ENCODE results near the gene POLR2H. TPM values are rescaled to one million over a fixed set of nuclear protein-coding genes. Genes with fewer than 3 reads are reported as not detected.

Gene POLR2H
- total and polyA plus RNA-seq, 2 donors from 2014 or later, result 82.0 to 157 TPM

- peaks cover 0 to 6% (median 4%) of the 10 kb centered on the region in 3 donors for H3K4me1 ChIP-seq (ENCODE audit: control insufficient read depth in 2 of 3, insufficient read depth in 2 of 3, low read depth in 1 of 3, low read length in 3 of 3)
- TF ChIP-seq CTCF (IDR thresholded peaks at IDR 0.05; ENCODE audit: borderline replicate concordance, extremely low read depth, insufficient read depth), result no peak
- intact Hi-C loops (cut with DNase I), result loop anchor here (10.0 kb wide), 1 partner anchor 90 kb away; no protein-coding TSS in a partner anchor
- DNase-seq (no peak), FAIRE-seq (no peak)
- H3K9ac ChIP-seq (ENCODE audit: low read length in 3 of 3), result no peak overlapping the region
- no peak overlapping the region for H3K27ac ChIP-seq (ENCODE audit: low read depth in 2 of 2, low read length in 2 of 2)
- no peaks in the 10 kb centered on the region for H3K9me3 ChIP-seq (ENCODE audit: control insufficient read depth in 2 of 3, insufficient read depth in 1 of 3, low read length in 3 of 3)
- no peaks in the 10 kb centered on the region for H3K27me3 ChIP-seq (ENCODE audit: control insufficient read depth, insufficient read depth, low read length)
- no peaks in the 10 kb centered on the region for H3K36me3 ChIP-seq (ENCODE audit: control insufficient read depth in 2 of 3, insufficient read depth in 3 of 3, low read length in 3 of 3)
- H3K4me3 ChIP-seq (ENCODE audit: low read length in 3 of 3), result no peak overlapping the region
Measured at GRCh38 chr3:184415203-184415490, 53.6 kb downstream of the POLR2H start.

- FAIRE-seq, result no peak
Measured at GRCh38 chr3:184417619-184418327, 56.3 kb downstream of the POLR2H start.

More at GRCh38 chr3:184417619-184418327, 56.3 kb downstream of the POLR2H start:
- no peak overlapping the region for H3K27ac ChIP-seq (ENCODE audit: low read depth in 2 of 2, low read length in 2 of 2)
- H3K9ac ChIP-seq (ENCODE audit: low read length in 3 of 3), result no peak overlapping the region
- peak; percentile 50 to 87 (median 60) for DNase-seq
- TF ChIP-seq CTCF (IDR thresholded peaks at IDR 0.05; ENCODE audit: borderline replicate concordance, extremely low read depth, insufficient read depth), result peak; percentile 88
- no peaks in the 10 kb centered on the region for H3K27me3 ChIP-seq (ENCODE audit: control insufficient read depth, insufficient read depth, low read length)
- H3K36me3 ChIP-seq (ENCODE audit: control insufficient read depth in 2 of 3, insufficient read depth in 3 of 3, low read length in 3 of 3), result no peaks in the 10 kb centered on the region
- H3K4me3 ChIP-seq (ENCODE audit: low read length in 3 of 3), result no peak overlapping the region
- intact Hi-C loops (cut with DNase I), result loop anchor here (10.0 kb wide), 1 partner anchor 87 kb away; no protein-coding TSS in a partner anchor
- no peaks in the 10 kb centered on the region for H3K9me3 ChIP-seq (ENCODE audit: control insufficient read depth in 2 of 3, insufficient read depth in 1 of 3, low read length in 3 of 3)
- peaks cover 0 to 6% (median 4%) of the 10 kb centered on the region in 3 donors for H3K4me1 ChIP-seq (ENCODE audit: control insufficient read depth in 2 of 3, insufficient read depth in 2 of 3, low read depth in 1 of 3, low read length in 3 of 3)

Other genes starting within 250 kb of the POLR2H start
- gene EIF2B5, start 226.4 kb upstream of the POLR2H start, total RNA-seq, result 36.9 TPM
- 37.0 TPM for gene EIF2B5, start 226.4 kb upstream of the POLR2H start, polyA plus RNA-seq (ENCODE audit: insufficient read depth, low read depth, low replicate concordance)
- gene DVL3, start 206.3 kb upstream of the POLR2H start, total RNA-seq, result 57.4 TPM
- 30.3 TPM for gene DVL3, start 206.3 kb upstream of the POLR2H start, polyA plus RNA-seq (ENCODE audit: insufficient read depth, low read depth, low replicate concordance)
- gene AP2M1, start 186.9 kb upstream of the POLR2H start, total RNA-seq, result 329 TPM
- 353 TPM for gene AP2M1, start 186.9 kb upstream of the POLR2H start, polyA plus RNA-seq (ENCODE audit: insufficient read depth, low read depth, low replicate concordance)
- gene ABCF3, start 175.5 kb upstream of the POLR2H start, total RNA-seq, result 69.0 TPM
- 49.1 TPM for gene ABCF3, start 175.5 kb upstream of the POLR2H start, polyA plus RNA-seq (ENCODE audit: insufficient read depth, low read depth, low replicate concordance)
- 0.25 TPM for gene VWA5B2, start 132.1 kb upstream of the POLR2H start, total RNA-seq
- 0.11 TPM for gene VWA5B2, start 132.1 kb upstream of the POLR2H start, polyA plus RNA-seq (ENCODE audit: insufficient read depth, low read depth, low replicate concordance)
- 33.6 TPM for gene ALG3, start 112.7 kb upstream of the POLR2H start, total RNA-seq
- gene ALG3, start 112.7 kb upstream of the POLR2H start, polyA plus RNA-seq (ENCODE audit: insufficient read depth, low read depth, low replicate concordance), result 39.8 TPM
- 2.8 TPM for gene EEF1AKMT4, start 112.0 kb upstream of the POLR2H start, total RNA-seq
- 6.1 TPM for gene EEF1AKMT4, start 112.0 kb upstream of the POLR2H start, polyA plus RNA-seq (ENCODE audit: insufficient read depth, low read depth, low replicate concordance)
- gene CAMK2N2, start 100.2 kb upstream of the POLR2H start, total RNA-seq, result 0.31 TPM
- gene CAMK2N2, start 100.2 kb upstream of the POLR2H start, polyA plus RNA-seq (ENCODE audit: insufficient read depth, low read depth, low replicate concordance), result 0.39 TPM
- not detected for gene ECE2, start 85.7 kb upstream of the POLR2H start, total RNA-seq
- gene ECE2, start 85.7 kb upstream of the POLR2H start, polyA plus RNA-seq (ENCODE audit: insufficient read depth, low read depth, low replicate concordance), result not detected
- 149 TPM for gene PSMD2, start 62.5 kb upstream of the POLR2H start, total RNA-seq
- gene PSMD2, start 62.5 kb upstream of the POLR2H start, polyA plus RNA-seq (ENCODE audit: insufficient read depth, low read depth, low replicate concordance), result 104 TPM
- gene EIF4G1, start 47.1 kb upstream of the POLR2H start, total RNA-seq, result 327 TPM
- 118 TPM for gene EIF4G1, start 47.1 kb upstream of the POLR2H start, polyA plus RNA-seq (ENCODE audit: insufficient read depth, low read depth, low replicate concordance)
- 20.1 TPM for gene FAM131A, start 24.1 kb upstream of the POLR2H start, total RNA-seq
- 14.0 TPM for gene FAM131A, start 24.1 kb upstream of the POLR2H start, polyA plus RNA-seq (ENCODE audit: insufficient read depth, low read depth, low replicate concordance)
- 10.4 TPM for gene CLCN2, start 105 bp upstream of the POLR2H start, total RNA-seq
- gene CLCN2, start 105 bp upstream of the POLR2H start, polyA plus RNA-seq (ENCODE audit: insufficient read depth, low read depth, low replicate concordance), result 6.4 TPM
- gene THPO, start 16.5 kb downstream of the POLR2H start, total RNA-seq, result 0.85 TPM
- 5.7 TPM for gene THPO, start 16.5 kb downstream of the POLR2H start, polyA plus RNA-seq (ENCODE audit: insufficient read depth, low read depth, low replicate concordance)
- 16.8 TPM for gene CHRD, start 18.3 kb downstream of the POLR2H start, total RNA-seq
- gene CHRD, start 18.3 kb downstream of the POLR2H start, polyA plus RNA-seq (ENCODE audit: insufficient read depth, low read depth, low replicate concordance), result 18.6 TPM
- gene EPHB3, start 200.1 kb downstream of the POLR2H start, total RNA-seq, result 1.4 TPM
- gene EPHB3, start 200.1 kb downstream of the POLR2H start, polyA plus RNA-seq (ENCODE audit: insufficient read depth, low read depth, low replicate concordance), result 3.8 TPM

Data from kidney (tissue), 14 donors.